Measurements from ENCODE around the gene CLCNKB. TPM values are rescaled to one million over a fixed set of nuclear protein-coding genes. Genes with fewer than 3 reads are reported as not detected.

Gene CLCNKB
- total and polyA plus RNA-seq, 2 of the 4 experiments (the other 2 are of a cell fraction): 0.09 TPM; not detected in 1

GRCh38 chr1:16054598-16055540, 11.3 kb downstream of the CLCNKB start:
- H3K36me3 ChIP-seq (ENCODE audit: control insufficient read depth, insufficient read depth, low read length): no peaks in the 10 kb centered on the region
- H3K14ac ChIP-seq (replicated peaks; ENCODE audit: low read depth, low read length): no peak overlapping the region
- no peak overlapping the region for H3K18ac ChIP-seq (ENCODE audit: low read depth, low read length)
- no peak overlapping the region for H2AK9ac ChIP-seq (replicated peaks; ENCODE audit: low read depth, low read length, poor library complexity)
- no peak overlapping the region for H2BK15ac ChIP-seq (ENCODE audit: low read depth, low read length)
- ChIA-PET CTCF (interaction anchor here (0.6 to 1.7 kb wide), 2 partner anchors 10 to 455 kb away, joined by 4 read pairs; no protein-coding TSS in a partner anchor), POLR2A (ENCODE audit: unreplicated experiment) (no interaction called here)
- no TSS peak for BruUV-seq (replicated peaks)
- intact Hi-C loops (cut with micrococcal nuclease) (no loop called here), dilution Hi-C loops (cut with HindIII; ENCODE audit: low sequenced_read_pairs, unreplicated experiment) (no loop called here), in situ Hi-C loops (cut with MboI; ENCODE audit: low sequenced_read_pairs) (no loop called here)
- no peak overlapping the region for H2AK5ac ChIP-seq (ENCODE audit: low read depth, low read length)
- H3K4ac ChIP-seq (ENCODE audit: low read depth, low read length): no peak overlapping the region
- no peaks in the 10 kb centered on the region for H3K9me3 ChIP-seq (ENCODE audit: control insufficient read depth, insufficient read depth, low read length)
- no peak overlapping the region for H4K8ac ChIP-seq (ENCODE audit: low read depth in 2 of 2, low read length in 2 of 2)
- no peak overlapping the region for H2BK120ac ChIP-seq (ENCODE audit: low read depth, low read length)
- no peaks in the 10 kb centered on the region for H3K79me1 ChIP-seq (ENCODE audit: low read depth in 1 of 2, low read length in 2 of 2)
- no peak overlapping the region for H3K23ac ChIP-seq (ENCODE audit: low read depth, low read length)
- DNase-seq: no peak
- no peak overlapping the region for H3K4me3 ChIP-seq (ENCODE audit: insufficient read depth, low read depth, low read length)
- no peak overlapping the region for H2BK5ac ChIP-seq (ENCODE audit: low read depth, low read length, poor library complexity, severe bottlenecking)
- no peak overlapping the region for H3K27ac ChIP-seq (ENCODE audit: insufficient read depth, low read length)
- peaks cover 19% of the 10 kb centered on the region for H3K27me3 ChIP-seq (ENCODE audit: control insufficient read depth, insufficient read depth, low read length)
- no peaks in the 10 kb centered on the region for H3K9me1 ChIP-seq (ENCODE audit: insufficient read depth, low read length)
- no peak overlapping the region for H3K4me2 ChIP-seq (ENCODE audit: low read depth, low read length)
- ATAC-seq (ENCODE audit: low read depth): no peak
- H3K56ac ChIP-seq (ENCODE audit: extremely low read depth, insufficient read depth, low read length): no peak overlapping the region
- no peak overlapping the region for H4K5ac ChIP-seq (ENCODE audit: low read depth, low read length)
- H3K9ac ChIP-seq (ENCODE audit: low read depth, low read length): no peak overlapping the region
- WGBS, 2 experiments (ENCODE audit: extremely low coverage in 2 of 2, insufficient read length in 1 of 2): no CpG with 5 or more reads among the region's 7 CpGs
- peak overlapping the region; percentile 58 for H2AFZ ChIP-seq (replicated peaks; ENCODE audit: low read length, poor library complexity)
- no peaks in the 10 kb centered on the region for H4K20me1 ChIP-seq (ENCODE audit: insufficient read depth, low read length)
- no peak overlapping the region for H2BK20ac ChIP-seq (ENCODE audit: low read depth, low read length)
- no peaks in the 10 kb centered on the region for H3K4me1 ChIP-seq (ENCODE audit: control insufficient read depth, insufficient read depth, low read length)
- H4K91ac ChIP-seq (ENCODE audit: insufficient read depth, low read depth, low read length): no peak overlapping the region
- no peak for TF ChIP-seq SMC3 (IDR thresholded peaks at IDR 0.05; ENCODE audit: low read depth, low read length)
- no peak for TF ChIP-seq FOS (IDR thresholded peaks at IDR 0.05; ENCODE audit: low read depth, low read length)
- TF ChIP-seq RFX5 (IDR thresholded peaks at IDR 0.05; ENCODE audit: low read depth, low read length): no peak
- no peak for TF ChIP-seq ELK1 (IDR thresholded peaks at IDR 0.05; ENCODE audit: borderline replicate concordance, low read depth, low read length)
- no peak for TF ChIP-seq MAFK (IDR thresholded peaks at IDR 0.05; ENCODE audit: low read depth, low read length)
- no peak for TF ChIP-seq MXI1 (IDR thresholded peaks at IDR 0.05; ENCODE audit: borderline replicate concordance, low read depth, low read length)
- no peak for TF ChIP-seq CTCF (conservative IDR thresholded peaks at IDR 0.05; ENCODE audit: low read depth, low read length)
- no peak for TF ChIP-seq CEBPB (IDR thresholded peaks at IDR 0.05; ENCODE audit: low read depth, low read length)
- no peak for TF ChIP-seq NFE2L2 (IDR thresholded peaks at IDR 0.05; ENCODE audit: low read depth, low read length)
